Endodermal cell (in vitro differentiated cells): Measurements from ENCODE around the gene BAIAP2L2. TPM values are rescaled to one million over a fixed set of nuclear protein-coding genes. Genes with fewer than 3 reads are reported as not detected.
"Not testable (repeated sequence)": the region's sequence is repeated elsewhere in the genome, so short reads cannot be mapped to it uniquely, and the experiment has no call there.

Source experiments
- DNase-seq: peaks from one replicate; pipeline ENCODE4 v3.0.0-alpha.2; 2017
- H3K27ac ChIP-seq: 2 replicates; pipeline ENCODE4 v1.5.1; 2013; ENCODE audit warnings: mild to moderate bottlenecking, low read depth, low read length, moderate library complexity
- H3K27me3 ChIP-seq: 2 replicates; pipeline ENCODE4 v1.6.1; 2013; ENCODE audit warnings: mild to moderate bottlenecking, low read length, moderate library complexity; ENCODE audit not compliant: insufficient read depth, control insufficient read depth, poor library complexity, severe bottlenecking
- H3K36me3 ChIP-seq: 2 replicates; pipeline ENCODE4 v1.7.0; 2013; ENCODE audit warnings: mild to moderate bottlenecking, low read length, moderate library complexity; ENCODE audit not compliant: control insufficient read depth, insufficient read depth
- H3K4me1 ChIP-seq: one replicate; pipeline ENCODE4 v1.7.0; 2013; ENCODE audit warnings: low read length; ENCODE audit not compliant: control insufficient read depth, insufficient read depth
- H3K4me3 ChIP-seq: 2 replicates; pipeline ENCODE4 v1.5.1; 2013; ENCODE audit warnings: mild to moderate bottlenecking, low read length, moderate library complexity
- H3K9ac ChIP-seq: 2 replicates; pipeline ENCODE4 v1.6.1; 2013; ENCODE audit warnings: mild to moderate bottlenecking, low read length, moderate library complexity; ENCODE audit not compliant: poor library complexity, severe bottlenecking; ENCODE audit errors: extremely low read depth
- H3K9me3 ChIP-seq: 2 replicates; pipeline ENCODE4 v1.6.1; 2013; ENCODE audit warnings: mild to moderate bottlenecking, low read length, moderate library complexity; ENCODE audit not compliant: control insufficient read depth
- H3K27ac Mint-ChIP-seq: 2 replicates; pipeline ENCODE4 v1.8.0; 2020; ENCODE audit warnings: mixed read lengths
- H3K27me3 Mint-ChIP-seq: 2 replicates; pipeline ENCODE4 v1.8.0; 2021; ENCODE audit warnings: mild to moderate bottlenecking, mixed read lengths; ENCODE audit not compliant: insufficient read depth
- H3K36me3 Mint-ChIP-seq: 2 replicates; pipeline ENCODE4 v1.8.0; 2020; ENCODE audit warnings: low read depth, mixed read lengths
- H3K4me1 Mint-ChIP-seq: 2 replicates; pipeline ENCODE4 v1.8.0; 2020; ENCODE audit warnings: mixed read lengths
- H3K4me3 Mint-ChIP-seq: 2 replicates; pipeline ENCODE4 v1.8.0; 2020; ENCODE audit warnings: mild to moderate bottlenecking, moderate library complexity, mixed read lengths
- H3K9me3 Mint-ChIP-seq: 2 replicates; pipeline ENCODE4 v1.8.0; 2020; ENCODE audit warnings: mild to moderate bottlenecking, mixed read lengths
- WGBS, 2 experiments: methylation state at CpG; one replicate each; pipeline versions ENCODE4 v1.1.5 to v1.1.7; 2013; ENCODE audit warnings: missing lambda C conversion rate in 2 of 2, mixed read lengths in 1 of 2; ENCODE audit not compliant: insufficient coverage in 1 of 2, insufficient read length in 1 of 2; 5-methylcytosine and 5-hydroxymethylcytosine counted together
- total RNA-seq, 2 donors: library from RNA; stranded (reverse); fragmentation: NEBNext Ultra II Directional in 1 of 2; extraction: Animal tissue kit (Norgen Biotek cat#: 25700) in 1 of 2; gene quantifications; 2 replicates in 1 of 2; 3 replicates in 1 of 2; pipeline ENCODE4 v1.2.1, GENCODE V29; 2021
- TF ChIP-seq, protein P1 (sequence below): fragments of 200-600 bp; sonication (generic); conservative IDR thresholded peaks from 2 replicates; pipeline ENCODE4 v1.5.0; 2021; ENCODE audit warnings: antibody characterized with exemption, mild to moderate bottlenecking

Gene BAIAP2L2
- total RNA-seq, 2 donors from 2014 or later: 1.4 to 3.7 TPM

DNA sequence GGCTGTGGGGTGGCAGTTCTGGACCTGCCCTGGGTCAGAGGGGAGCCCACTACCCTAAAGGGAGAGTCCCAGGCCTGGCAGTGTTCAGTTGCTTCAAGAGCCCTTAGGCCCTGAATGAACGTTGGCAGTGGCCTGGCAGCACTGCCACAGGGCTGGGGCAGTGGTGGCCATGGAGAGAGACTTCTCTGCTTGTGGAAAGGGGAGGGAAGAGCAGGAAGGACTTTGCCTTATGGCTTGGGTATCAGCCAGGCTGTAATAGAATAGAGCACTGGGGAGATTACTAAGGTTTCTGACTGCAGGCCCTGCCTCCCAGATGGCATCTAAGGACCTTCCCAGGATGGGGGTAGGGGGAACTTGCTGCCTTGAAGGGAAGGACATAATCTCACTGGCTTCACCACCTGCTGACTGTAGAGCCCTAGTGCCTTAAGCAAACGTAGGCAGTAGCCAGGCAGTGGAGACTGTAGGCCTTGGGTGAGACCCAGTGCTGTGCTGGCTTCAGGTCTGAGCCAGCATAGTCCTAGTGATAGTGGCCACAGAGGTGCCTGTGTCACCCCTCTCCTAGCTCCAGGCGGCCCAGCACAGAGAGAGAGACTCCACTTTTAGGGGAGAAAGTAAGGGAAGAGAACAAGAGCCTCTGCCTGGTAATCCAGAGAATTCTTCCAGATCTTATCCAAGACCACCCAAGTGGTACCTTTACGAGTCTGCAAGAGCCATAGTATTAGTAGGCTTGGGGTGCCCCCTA lies 43.5 kb upstream of the BAIAP2L2 start:
- no peak overlapping the region for H3K4me3 ChIP-seq
- no peaks in the 10 kb centered on the region for H3K27me3 Mint-ChIP-seq
- H3K36me3 ChIP-seq: no peaks in the 10 kb centered on the region
- peaks cover 26% of the 10 kb centered on the region for H3K4me1 Mint-ChIP-seq
- peak overlapping the region; percentile 83 for H3K27ac Mint-ChIP-seq
- DNase-seq: peak; percentile 77
- peaks cover 13% of the 10 kb centered on the region for H3K4me1 ChIP-seq
- peaks cover 3% of the 10 kb centered on the region for H3K36me3 Mint-ChIP-seq
- no peaks in the 10 kb centered on the region for H3K9me3 Mint-ChIP-seq
- no peaks in the 10 kb centered on the region for H3K27me3 ChIP-seq
- TF ChIP-seq, protein P1, sequence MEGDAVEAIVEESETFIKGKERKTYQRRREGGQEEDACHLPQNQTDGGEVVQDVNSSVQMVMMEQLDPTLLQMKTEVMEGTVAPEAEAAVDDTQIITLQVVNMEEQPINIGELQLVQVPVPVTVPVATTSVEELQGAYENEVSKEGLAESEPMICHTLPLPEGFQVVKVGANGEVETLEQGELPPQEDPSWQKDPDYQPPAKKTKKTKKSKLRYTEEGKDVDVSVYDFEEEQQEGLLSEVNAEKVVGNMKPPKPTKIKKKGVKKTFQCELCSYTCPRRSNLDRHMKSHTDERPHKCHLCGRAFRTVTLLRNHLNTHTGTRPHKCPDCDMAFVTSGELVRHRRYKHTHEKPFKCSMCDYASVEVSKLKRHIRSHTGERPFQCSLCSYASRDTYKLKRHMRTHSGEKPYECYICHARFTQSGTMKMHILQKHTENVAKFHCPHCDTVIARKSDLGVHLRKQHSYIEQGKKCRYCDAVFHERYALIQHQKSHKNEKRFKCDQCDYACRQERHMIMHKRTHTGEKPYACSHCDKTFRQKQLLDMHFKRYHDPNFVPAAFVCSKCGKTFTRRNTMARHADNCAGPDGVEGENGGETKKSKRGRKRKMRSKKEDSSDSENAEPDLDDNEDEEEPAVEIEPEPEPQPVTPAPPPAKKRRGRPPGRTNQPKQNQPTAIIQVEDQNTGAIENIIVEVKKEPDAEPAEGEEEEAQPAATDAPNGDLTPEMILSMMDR: peak; percentile 62
- no peak overlapping the region for H3K4me3 Mint-ChIP-seq
- 58 to 69% methylated on average over 2 to 4 of the region's 4 CpGs for WGBS, 2 experiments
- no peak overlapping the region for H3K27ac ChIP-seq
- H3K9me3 ChIP-seq: no peaks in the 10 kb centered on the region
- no peak overlapping the region for H3K9ac ChIP-seq

- Mint-ChIP-seq H3K9me3 (no peaks in the 10 kb centered on the region), H3K36me3 (no peaks in the 10 kb centered on the region), H3K4me1 (peaks cover 26% of the 10 kb centered on the region), H3K4me3 (no peak overlapping the region), H3K27ac (peak overlapping the region; percentile 52), H3K27me3 (no peaks in the 10 kb centered on the region)
- DNase-seq: no peak
- peaks cover 13% of the 10 kb centered on the region for H3K4me1 ChIP-seq
- no peaks in the 10 kb centered on the region for H3K9me3 ChIP-seq
- H3K27me3 ChIP-seq: no peaks in the 10 kb centered on the region
- TF ChIP-seq, protein P1: no peak
- no peak overlapping the region for H3K4me3 ChIP-seq
- no peaks in the 10 kb centered on the region for H3K36me3 ChIP-seq
- H3K9ac ChIP-seq: no peak overlapping the region
- 90 to 92% methylated on average over 7 to 8 of the region's 8 CpGs for WGBS, 2 experiments
- H3K27ac ChIP-seq: no peak overlapping the region
Measured at GRCh38 chr22:38151126-38151500, 40.6 kb upstream of the BAIAP2L2 start.

DNA sequence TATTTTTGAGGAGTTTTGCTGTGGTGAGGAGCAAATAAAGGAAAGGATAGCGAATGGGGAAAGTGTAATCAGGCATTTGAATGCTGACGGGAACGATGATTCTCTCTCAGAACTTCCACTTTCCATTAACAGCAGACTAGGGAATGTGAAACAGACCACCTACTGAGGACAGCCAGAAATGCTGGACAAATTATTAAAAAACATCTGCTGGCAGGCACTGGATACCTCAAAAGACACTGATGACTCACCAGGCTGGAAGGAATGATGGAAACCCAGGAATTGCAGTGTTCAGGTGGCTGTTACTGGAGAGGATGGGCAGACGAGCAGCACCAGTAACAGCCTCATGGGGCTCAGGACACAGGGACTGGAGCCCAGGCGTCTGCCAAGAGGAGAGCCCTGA lies 37.8 kb upstream of the BAIAP2L2 start:
- WGBS, 2 experiments: 88 to 92% methylated on average over 2 to 5 of the region's 5 CpGs
- peaks cover 13% of the 10 kb centered on the region for H3K4me1 Mint-ChIP-seq
- no peaks in the 10 kb centered on the region for H3K9me3 Mint-ChIP-seq
- TF ChIP-seq, protein P1: no peak
- H3K27me3 ChIP-seq: no peaks in the 10 kb centered on the region
- H3K9ac ChIP-seq: no peak overlapping the region
- H3K36me3 Mint-ChIP-seq: peaks cover 12% of the 10 kb centered on the region
- DNase-seq: peak; percentile 47
- no peak overlapping the region for H3K27ac ChIP-seq
- no peaks in the 10 kb centered on the region for H3K9me3 ChIP-seq
- no peaks in the 10 kb centered on the region for H3K27me3 Mint-ChIP-seq
- H3K4me1 ChIP-seq: peaks cover 5% of the 10 kb centered on the region
- peak overlapping the region; percentile 40 for H3K27ac Mint-ChIP-seq
- H3K4me3 ChIP-seq: no peak overlapping the region
- H3K4me3 Mint-ChIP-seq: no peak overlapping the region
- no peaks in the 10 kb centered on the region for H3K36me3 ChIP-seq

DNA sequence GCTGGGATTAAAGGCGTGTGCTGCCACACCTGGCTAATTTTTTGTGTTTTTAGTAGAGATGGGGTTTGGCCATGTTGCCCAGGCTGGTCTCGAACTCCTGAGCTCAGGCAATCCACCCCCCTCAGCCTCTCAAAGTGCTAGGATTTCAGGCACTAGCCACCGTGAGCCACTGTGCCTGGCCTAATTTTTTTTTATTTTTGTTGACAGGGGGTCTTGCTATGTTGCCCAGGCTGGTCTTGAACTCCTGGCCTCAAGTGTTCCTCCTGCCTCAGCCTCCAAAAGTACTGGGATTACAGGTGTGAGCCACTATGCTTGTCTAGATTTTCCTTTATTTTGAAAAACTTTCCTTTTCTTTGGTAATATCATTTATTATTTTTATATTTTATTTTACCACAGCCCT lies 35.7 kb upstream of the BAIAP2L2 start:
- DNase-seq, H3K36me3 ChIP-seq, H3K27me3 Mint-ChIP-seq, H3K4me1 ChIP-seq, H3K9ac ChIP-seq, H3K27me3 ChIP-seq, H3K9me3 Mint-ChIP-seq, H3K27ac Mint-ChIP-seq, H3K4me3 Mint-ChIP-seq, H3K4me3 ChIP-seq, H3K9me3 ChIP-seq, H3K4me1 Mint-ChIP-seq, H3K27ac ChIP-seq: not testable (repeated sequence)
- WGBS, 2 experiments: 88 to 100% methylated on average over 2 to 3 of the region's 3 CpGs
- H3K36me3 Mint-ChIP-seq: peaks cover 21% of the 10 kb centered on the region
